ENCODE results near the gene POLR2E. TPM values are rescaled to one million over a fixed set of nuclear protein-coding genes. Genes with fewer than 3 reads are reported as not detected.

The POLR2E gene
- total and polyA plus RNA-seq, 2 of the 13 experiments (the other 11 are each of a cell fraction or from before 2014, with no cell fraction given): 140 to 272 TPM

DNA sequence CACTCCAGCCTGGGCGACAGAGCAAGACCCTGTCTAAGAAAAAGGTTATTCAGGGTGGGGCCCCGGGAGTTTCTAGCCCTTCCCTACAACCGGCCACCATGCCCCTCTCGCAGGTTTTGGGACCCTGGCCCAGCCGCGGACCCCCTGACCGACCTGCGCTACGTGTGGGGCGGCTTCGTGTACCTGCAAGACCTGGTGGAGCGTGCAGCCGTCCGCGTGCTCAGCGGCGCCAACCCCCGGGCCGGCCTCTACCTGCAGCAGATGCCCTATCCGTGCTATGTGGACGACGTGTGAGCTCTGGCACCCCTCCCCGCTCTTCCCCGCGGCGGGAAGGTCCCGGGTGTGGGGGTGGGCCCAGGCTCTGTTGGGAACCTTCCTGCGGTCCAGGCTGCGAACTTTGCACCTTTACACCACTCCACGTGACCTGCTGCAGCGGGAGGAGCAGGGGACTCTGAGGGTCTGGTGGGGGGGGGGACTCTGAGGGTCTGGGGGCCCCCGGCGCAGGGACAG is 49.0 kb downstream of the POLR2E start (continued):
- TF ChIP-seq, protein P1, sequence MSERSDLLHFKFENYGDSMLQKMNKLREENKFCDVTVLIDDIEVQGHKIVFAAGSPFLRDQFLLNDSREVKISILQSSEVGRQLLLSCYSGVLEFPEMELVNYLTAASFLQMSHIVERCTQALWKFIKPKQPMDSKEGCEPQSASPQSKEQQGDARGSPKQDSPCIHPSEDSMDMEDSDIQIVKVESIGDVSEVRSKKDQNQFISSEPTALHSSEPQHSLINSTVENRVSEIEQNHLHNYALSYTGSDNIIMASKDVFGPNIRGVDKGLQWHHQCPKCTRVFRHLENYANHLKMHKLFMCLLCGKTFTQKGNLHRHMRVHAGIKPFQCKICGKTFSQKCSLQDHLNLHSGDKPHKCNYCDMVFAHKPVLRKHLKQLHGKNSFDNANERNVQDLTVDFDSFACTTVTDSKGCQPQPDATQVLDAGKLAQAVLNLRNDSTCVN (CRISPR knock-in tag; IDR thresholded peaks at IDR 0.05; ENCODE audit: borderline replicate concordance): no peak
- TF ChIP-seq SP140L (CRISPR knock-in tag; IDR thresholded peaks at IDR 0.05; ENCODE audit: borderline replicate concordance): no peak
- no peak for TF ChIP-seq REST (IDR thresholded peaks at IDR 0.05; ENCODE audit: borderline replicate concordance in 1 of 2, low read depth in 1 of 2, low read length in 2 of 2)
- TF ChIP-seq HNRNPH1 (optimal IDR thresholded peaks at IDR 0.05; ENCODE audit: low read depth, low read length): no peak
- TF ChIP-seq SPEN (CRISPR knock-in tag; IDR thresholded peaks at IDR 0.05; ENCODE audit: low read depth): peak; percentile 69
- peak; percentile 48; the same call in 1 of the 2 replicates for TF ChIP-seq ZBTB20 (CRISPR knock-in tag; IDR thresholded peaks at IDR 0.05; ENCODE audit: borderline replicate concordance, low read depth)
- no peak for TF ChIP-seq ZSCAN29 (CRISPR knock-in tag; conservative IDR thresholded peaks at IDR 0.05)
- TF ChIP-seq, protein P2, sequence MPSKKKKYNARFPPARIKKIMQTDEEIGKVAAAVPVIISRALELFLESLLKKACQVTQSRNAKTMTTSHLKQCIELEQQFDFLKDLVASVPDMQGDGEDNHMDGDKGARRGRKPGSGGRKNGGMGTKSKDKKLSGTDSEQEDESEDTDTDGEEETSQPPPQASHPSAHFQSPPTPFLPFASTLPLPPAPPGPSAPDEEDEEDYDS (CRISPR knock-in tag; IDR thresholded peaks at IDR 0.05): no peak
- TF ChIP-seq ZNF253 (CRISPR knock-in tag; IDR thresholded peaks at IDR 0.05; ENCODE audit: borderline replicate concordance): no peak
- TF ChIP-seq MED8 (CRISPR knock-in tag; IDR thresholded peaks at IDR 0.05; ENCODE audit: insufficient replicate concordance): no peak
- TF ChIP-seq MXD1 (CRISPR knock-in tag; IDR thresholded peaks at IDR 0.05): peak; percentile 66; the same call in 1 of the 2 replicates
- peak; percentile 50; the same call in 1 of the 2 replicates for TF ChIP-seq ZFX (CRISPR knock-in tag; IDR thresholded peaks at IDR 0.05; ENCODE audit: low read depth)
- no peak for TF ChIP-seq ATM (IDR thresholded peaks at IDR 0.05; ENCODE audit: borderline replicate concordance)
- TF ChIP-seq, protein P3, sequence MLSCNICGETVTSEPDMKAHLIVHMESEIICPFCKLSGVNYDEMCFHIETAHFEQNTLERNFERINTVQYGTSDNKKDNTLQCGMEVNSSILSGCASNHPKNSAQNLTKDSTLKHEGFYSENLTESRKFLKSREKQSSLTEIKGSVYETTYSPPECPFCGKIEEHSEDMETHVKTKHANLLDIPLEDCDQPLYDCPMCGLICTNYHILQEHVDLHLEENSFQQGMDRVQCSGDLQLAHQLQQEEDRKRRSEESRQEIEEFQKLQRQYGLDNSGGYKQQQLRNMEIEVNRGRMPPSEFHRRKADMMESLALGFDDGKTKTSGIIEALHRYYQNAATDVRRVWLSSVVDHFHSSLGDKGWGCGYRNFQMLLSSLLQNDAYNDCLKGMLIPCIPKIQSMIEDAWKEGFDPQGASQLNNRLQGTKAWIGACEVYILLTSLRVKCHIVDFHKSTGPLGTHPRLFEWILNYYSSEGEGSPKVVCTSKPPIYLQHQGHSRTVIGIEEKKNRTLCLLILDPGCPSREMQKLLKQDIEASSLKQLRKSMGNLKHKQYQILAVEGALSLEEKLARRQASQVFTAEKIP (CRISPR knock-in tag; IDR thresholded peaks at IDR 0.05; ENCODE audit: borderline replicate concordance): no peak
- TF ChIP-seq HIVEP1 (CRISPR knock-in tag; IDR thresholded peaks at IDR 0.05): 0 out of 2 replicates have a peak, but pooled peaks have one; percentile 22
- TF ChIP-seq ELF4 (CRISPR knock-in tag; IDR thresholded peaks at IDR 0.05; ENCODE audit: borderline replicate concordance): no peak
- no peak for TF ChIP-seq RBM22 (optimal IDR thresholded peaks at IDR 0.05; ENCODE audit: low read length)
- no peak for TF ChIP-seq ADNP (CRISPR knock-in tag; IDR thresholded peaks at IDR 0.05)
- no peak for TF ChIP-seq XRCC5 (optimal IDR thresholded peaks at IDR 0.05; ENCODE audit: low read length)
- no peak; the same call in 1 of the 2 replicates for TF ChIP-seq ZMYM4 (CRISPR knock-in tag; IDR thresholded peaks at IDR 0.05)
- no peak for TF ChIP-seq NFE2 (CRISPR knock-in tag; IDR thresholded peaks at IDR 0.05)
- TF ChIP-seq SMARCE1 (IDR thresholded peaks at IDR 0.05; ENCODE audit: borderline replicate concordance): no peak
- TF ChIP-seq SMAD3 (CRISPR knock-in tag; IDR thresholded peaks at IDR 0.05): no peak
